Globus pallidus (tissue), 1 donor: ENCODE results near the gene SCN3A.

Experiments used
- DNase-seq: peaks from one replicate; pipeline ENCODE4 v3.0.0-alpha.2; 2015; ENCODE audit warnings: low spot score

The SCN3A gene

DNA sequence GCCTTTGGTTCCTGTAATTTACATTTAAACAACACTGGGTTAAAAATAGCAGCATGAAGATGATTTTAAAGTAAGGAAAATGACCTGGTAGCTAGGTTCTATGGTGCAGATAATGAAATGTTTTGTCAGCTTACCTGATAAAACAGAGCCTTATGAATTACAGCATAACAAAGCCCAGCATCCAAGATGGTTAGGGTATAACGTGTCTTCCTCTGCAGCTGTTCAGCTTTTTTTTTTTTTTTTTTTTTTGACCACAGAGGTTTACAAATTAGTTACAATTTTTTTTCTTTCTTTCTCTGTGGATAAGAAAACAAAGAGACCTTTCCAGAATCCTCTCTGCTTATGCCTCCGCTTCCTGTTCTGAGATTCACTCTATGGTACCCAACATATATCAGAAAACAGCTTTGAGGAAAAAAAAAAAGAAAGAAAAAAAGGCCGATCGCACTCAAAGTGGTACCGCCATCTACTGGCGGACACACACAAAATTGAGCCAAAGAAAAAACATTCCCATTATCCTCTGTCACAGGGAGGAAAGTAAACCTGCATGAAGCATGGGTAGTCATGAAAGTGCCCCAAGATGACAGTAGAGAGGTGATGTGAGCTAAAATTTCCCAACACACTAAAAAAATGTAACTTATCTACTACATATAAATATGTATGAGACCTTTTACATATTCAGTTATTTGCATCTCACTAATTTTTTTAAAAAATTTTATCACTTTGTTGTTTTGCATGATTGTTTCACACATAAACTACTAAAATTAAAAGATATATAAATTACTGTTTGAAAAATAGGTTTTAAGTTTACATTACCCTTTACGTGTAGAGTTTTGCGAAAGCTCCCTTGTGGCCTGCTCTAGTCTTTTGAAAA lies at the start of gene SCN3A:
TSS of gene SCN3A (minus strand) at position 362 of the 871 bp plus-strand sequence. CDS start 27,656 bp downstream, outside the sequence.
- peak; percentile 35 for DNase-seq

- no peak for DNase-seq
These were observed 49.3 kb upstream of the SCN3A start for GRCh38 chr2:165253178-165253577.

- DNase-seq, result no peak
These were observed 47.5 kb upstream of the SCN3A start for GRCh38 chr2:165251366-165251765.

DNA sequence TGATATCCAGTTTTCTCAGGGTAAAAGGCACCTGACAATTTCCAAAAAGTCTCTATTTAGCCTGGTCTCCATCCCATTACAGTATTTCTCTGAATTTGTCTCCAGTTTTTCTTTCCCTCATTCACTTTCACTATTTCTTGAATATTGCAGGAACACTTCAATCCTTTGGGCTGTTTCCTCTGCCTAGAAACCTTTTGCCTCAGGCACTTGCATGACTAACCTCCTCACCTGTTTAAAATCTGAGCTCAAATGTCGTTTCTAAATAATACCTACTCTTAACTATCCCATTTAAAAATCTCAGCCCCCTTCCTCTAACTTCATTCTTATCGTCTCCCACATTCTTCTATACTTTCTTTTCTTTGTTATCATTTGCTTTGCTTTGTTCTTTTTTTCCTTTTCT lies 44.4 kb upstream of the SCN3A start:
- no peak for DNase-seq

DNA sequence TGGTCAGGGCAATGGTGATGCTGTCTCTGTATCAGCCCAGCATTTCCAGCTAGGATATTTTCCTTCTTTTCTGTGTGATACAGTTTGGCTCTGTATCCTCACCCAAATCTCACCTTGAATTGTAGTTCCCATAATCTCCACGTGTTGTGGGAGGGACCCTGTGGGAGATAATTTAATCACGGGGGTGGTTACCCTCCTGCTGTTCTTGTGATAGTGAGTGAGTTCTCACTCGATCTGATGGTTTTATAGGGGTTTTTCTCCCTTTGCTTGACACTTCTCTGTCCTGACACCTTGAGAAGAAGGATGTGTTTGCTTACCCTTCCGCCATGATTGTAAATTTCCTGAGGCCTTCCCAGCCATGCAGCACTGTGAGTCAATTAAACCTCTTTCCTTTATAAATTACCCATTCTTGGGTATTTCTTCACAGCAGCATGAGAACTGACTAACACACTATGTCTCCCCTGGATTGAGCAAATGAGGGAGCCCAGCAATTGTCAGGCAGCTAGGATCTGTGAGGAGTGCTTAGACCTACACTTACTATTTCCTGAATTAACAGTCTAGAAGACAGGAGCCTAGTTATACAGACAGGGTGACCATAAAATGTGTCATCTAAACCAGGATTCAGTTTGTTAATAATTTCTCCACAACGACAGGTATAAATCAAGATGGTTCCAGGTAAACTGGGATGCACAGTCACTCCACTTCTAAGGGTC lies 41.4 kb upstream of the SCN3A start:
- DNase-seq, result no peak

DNA sequence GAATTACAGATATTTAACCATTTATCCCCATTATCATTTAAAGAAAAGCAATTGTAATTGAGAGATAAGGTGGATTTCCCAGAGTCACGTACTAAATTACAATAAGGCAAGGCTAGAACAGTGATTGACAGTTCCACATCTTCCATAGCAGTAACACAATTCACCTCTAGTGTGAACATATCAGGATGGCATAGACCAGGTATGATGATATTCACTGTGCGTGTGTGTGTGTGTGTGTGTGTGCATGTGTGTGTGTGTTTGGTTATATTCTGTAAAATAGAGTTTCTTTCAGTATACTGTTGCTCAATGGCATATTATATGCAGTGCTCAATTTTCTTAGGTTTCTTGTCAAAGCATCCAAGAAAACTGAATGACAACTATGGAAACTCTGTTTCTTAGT lies 37.1 kb upstream of the SCN3A start:
- no peak for DNase-seq

- DNase-seq, result no peak
These were observed 36.1 kb upstream of the SCN3A start for GRCh38 chr2:165239856-165240515.

DNA sequence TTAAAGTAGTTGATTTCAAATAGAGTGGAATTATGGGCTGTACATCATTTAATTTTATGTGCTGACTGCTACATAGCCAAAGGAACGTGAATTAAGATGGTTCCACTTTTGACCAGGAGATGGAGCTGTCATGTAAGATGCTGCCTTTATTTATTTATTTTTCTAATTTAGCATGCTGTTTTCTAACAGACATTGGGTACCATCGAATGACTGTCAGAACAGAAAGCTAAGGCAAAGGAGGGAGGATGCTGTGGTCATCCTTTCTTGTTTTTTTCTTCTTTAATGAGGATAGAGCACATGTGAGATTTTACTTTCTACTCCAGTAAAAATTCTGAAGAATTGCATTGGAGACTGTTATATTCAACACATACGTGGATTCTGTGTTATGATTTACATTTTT lies 35.4 kb upstream of the SCN3A start, which contains the start of gene SCN2A:
TSS of gene SCN2A (plus strand) at position 185 of the 400 bp plus-strand sequence. CDS start 56,410 bp downstream, outside the sequence.
- peak; percentile 57 for DNase-seq

DNA sequence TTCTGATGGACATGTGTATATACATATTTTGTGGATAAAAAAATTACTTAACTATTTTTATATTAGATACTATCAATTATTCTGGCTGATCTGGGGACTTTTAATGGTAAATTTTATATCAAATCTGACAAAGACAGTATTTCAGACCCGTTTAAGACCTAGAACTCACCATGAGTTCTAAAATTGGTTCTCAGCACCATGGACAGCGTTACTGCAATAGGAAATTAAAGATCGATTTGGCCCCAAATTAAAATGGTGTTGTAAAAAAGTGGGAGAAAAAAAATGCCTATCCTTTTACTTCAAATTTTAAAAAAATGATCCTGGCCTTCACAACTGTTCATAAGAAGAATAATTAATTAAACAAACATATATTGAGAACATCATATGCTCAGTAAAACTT lies 34.4 kb upstream of the SCN3A start:
- no peak for DNase-seq

GRCh38 chr2:165237056-165237455 lies 33.2 kb upstream of the SCN3A start:
- DNase-seq, result no peak

DNA sequence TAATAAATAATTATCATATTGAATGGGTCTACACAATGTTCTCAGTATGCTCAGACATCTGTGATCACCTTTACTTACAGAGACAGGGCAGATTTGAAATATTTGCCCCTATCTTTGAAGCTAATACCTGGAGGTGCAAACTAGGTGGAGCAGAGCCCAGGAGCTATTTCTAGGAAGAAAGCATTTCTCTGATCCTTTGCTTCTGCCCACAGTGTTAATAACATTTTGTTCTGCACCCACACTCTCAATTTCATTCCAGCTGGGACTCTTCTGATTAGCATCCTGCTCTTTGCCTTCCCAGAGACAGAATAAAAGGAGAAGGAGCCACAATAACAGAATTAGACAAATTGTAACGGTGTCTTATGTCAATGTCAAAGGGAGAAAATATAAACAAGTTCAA lies 23.7 kb upstream of the SCN3A start:
- DNase-seq, result no peak

GRCh38 chr2:165224941-165225340 lies 21.1 kb upstream of the SCN3A start:
- no peak for DNase-seq

DNA sequence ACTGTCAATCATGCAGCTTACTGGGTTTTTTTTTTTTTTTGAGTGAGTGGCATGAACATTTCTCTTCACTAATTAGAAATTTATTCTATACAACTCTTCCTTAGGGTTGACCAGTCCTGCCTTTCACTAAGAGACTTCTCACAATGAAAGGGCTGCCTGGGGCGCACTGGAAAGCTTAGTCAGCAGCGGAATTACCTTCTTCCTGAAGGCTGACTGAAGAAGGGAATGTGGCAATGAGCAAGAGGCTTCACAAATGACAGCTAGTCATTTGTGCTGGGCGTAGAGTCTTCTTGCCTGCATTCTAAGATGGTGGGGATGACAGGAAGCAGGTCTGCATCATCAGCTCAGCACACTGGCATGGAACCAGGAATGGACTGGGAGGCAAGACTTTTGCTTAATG lies 15.6 kb upstream of the SCN3A start:
- DNase-seq, result no peak

- no peak for DNase-seq
These were observed 10.2 kb upstream of the SCN3A start for GRCh38 chr2:165214093-165214492.

- DNase-seq, result no peak
These were observed 4.2 kb upstream of the SCN3A start for GRCh38 chr2:165208094-165208493.

DNA sequence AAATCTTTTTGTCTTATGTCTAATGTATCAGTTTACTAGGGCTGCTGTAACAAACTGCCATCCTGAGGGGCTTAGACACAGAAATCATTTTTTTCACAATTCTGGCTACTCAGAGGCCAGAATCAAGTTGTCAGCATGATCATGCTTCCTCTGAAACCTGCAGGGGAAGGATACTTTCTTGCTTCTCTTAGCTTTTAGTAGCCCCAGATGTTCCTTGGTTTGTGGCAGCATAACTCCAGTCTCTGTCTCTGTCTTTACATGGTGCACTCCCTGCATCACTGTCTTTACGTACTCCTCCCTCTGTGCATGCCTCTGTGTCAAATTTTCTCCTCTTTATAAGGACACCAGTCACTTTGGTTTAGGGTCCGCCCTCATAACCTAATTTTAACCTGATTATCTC lies 2.0 kb upstream of the SCN3A start:
- DNase-seq, result no peak

DNA sequence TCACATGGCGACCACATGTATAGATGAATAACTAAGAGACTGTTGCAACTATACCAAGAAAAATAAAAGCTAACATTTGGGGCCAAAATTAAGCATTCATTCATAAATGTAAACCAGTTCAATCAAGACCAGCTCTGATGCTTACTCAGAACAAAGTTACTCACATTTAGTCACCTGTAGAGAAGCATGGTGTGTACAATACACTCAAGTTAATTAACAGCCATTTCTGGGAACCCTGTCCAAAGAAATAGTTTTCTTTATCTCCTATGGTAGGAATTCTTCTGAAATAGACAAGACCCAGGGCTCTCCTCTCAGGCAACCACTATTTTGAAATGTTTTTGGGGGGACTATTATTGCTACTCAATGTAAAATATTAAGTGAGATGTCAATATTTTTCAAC lies 1.6 kb downstream of the SCN3A start:
- DNase-seq, result no peak

GRCh38 chr2:165198181-165198580 lies 5.7 kb downstream of the SCN3A start:
- DNase-seq, result no peak

DNA sequence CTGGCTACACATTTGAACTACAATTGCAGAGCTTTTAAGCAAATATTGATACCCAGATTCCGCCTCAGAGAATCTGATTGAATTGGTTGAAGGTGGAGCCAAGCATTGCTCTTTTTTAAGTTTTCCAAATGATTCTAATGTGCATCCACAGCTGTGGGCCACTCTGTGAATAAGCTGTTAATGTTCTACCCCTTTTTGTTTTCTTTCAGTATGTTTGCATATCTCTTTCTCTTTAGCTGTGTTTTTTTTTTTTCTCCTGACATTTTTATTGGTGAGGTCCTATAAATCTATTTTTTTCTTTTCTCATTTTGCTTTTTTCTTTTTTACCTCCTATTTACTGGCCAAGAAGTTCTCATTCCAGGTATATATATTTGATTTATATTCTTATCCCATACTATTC lies 6.5 kb downstream of the SCN3A start:
- DNase-seq, result no peak

DNA sequence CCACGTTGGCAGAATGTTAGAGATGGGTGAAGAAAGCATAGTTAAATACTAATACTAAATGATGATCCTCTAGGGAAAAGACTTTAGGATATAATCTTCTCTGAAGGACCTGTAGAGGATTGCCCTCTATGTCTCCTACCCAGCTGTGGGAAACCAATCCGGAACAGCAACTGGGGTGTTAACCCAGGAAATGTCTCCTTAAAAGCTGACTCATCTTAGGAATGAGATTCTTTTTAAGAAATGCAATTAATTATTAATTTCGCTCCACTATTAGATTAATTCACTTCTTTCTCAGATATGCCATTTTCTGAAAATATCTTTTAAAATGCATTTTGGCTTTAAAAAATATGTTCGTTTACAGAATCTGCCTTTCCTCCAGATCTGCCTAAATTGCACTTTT lies 7.4 kb downstream of the SCN3A start:
- no peak for DNase-seq

- no peak for DNase-seq
These were observed 10.6 kb downstream of the SCN3A start for GRCh38 chr2:165193178-165193777.

DNA sequence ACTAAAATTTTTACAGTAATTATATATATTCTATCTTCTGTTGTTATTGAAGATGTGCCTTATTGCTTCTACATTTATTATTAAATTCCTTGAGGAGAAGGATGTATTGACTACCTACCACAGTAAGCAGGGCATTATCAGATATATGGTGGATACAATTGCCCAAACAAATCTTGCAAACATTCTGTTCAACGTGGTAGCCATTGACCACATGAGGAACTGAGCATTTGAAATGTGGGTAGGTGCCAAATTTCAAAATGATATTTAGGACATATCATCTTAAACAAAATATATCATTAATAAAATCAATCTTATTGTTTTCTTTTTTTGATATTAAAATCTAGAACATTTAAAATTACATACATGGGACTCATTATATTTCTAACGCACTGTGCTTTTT lies 11.1 kb downstream of the SCN3A start:
- DNase-seq, result no peak
